Measurements from ENCODE around the gene EVC.

EVC gene

DNA sequence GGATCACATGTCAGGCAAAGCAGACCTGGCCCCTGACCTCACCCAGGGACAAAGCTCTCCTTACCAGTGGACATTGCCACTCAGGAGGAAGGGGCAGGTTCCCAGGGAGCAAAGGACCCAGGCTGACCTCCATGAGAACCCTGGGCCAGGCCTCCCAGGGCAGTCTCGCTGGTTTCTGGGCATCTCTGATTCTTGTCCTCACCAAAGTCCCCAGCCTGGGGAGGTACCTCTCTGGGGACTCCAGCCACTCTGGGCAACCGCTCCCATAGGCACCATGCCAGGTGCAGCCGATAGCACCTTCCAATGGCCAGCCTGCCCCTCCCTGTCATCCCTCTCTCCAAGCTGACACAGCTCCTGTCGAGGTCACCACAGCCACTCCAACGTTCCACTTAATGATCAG is 10.5 kb upstream of the EVC start:
- TF ChIP-seq, protein P1, sequence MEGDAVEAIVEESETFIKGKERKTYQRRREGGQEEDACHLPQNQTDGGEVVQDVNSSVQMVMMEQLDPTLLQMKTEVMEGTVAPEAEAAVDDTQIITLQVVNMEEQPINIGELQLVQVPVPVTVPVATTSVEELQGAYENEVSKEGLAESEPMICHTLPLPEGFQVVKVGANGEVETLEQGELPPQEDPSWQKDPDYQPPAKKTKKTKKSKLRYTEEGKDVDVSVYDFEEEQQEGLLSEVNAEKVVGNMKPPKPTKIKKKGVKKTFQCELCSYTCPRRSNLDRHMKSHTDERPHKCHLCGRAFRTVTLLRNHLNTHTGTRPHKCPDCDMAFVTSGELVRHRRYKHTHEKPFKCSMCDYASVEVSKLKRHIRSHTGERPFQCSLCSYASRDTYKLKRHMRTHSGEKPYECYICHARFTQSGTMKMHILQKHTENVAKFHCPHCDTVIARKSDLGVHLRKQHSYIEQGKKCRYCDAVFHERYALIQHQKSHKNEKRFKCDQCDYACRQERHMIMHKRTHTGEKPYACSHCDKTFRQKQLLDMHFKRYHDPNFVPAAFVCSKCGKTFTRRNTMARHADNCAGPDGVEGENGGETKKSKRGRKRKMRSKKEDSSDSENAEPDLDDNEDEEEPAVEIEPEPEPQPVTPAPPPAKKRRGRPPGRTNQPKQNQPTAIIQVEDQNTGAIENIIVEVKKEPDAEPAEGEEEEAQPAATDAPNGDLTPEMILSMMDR (IDR thresholded peaks at IDR 0.05; ENCODE audit: low read length, missing control alignments), result no peak
- no peak for DNase-seq (ENCODE audit: low read depth)
- H3K4me3 ChIP-seq (replicated peaks; ENCODE audit: low read depth, low read length), result no peak overlapping the region

- no peak for DNase-seq (ENCODE audit: low read depth)
- TF ChIP-seq, protein P1 (IDR thresholded peaks at IDR 0.05; ENCODE audit: low read length, missing control alignments), result no peak
- H3K4me3 ChIP-seq (replicated peaks; ENCODE audit: low read depth, low read length), result no peak overlapping the region
Measured at GRCh38 chr4:5701971-5702370, 9.0 kb upstream of the EVC start.

- no peak overlapping the region for H3K4me3 ChIP-seq (replicated peaks; ENCODE audit: low read depth, low read length)
- no peak for DNase-seq (ENCODE audit: low read depth)
- TF ChIP-seq, protein P1 (IDR thresholded peaks at IDR 0.05; ENCODE audit: low read length, missing control alignments), result no peak
Measured at GRCh38 chr4:5703831-5704230, 7.2 kb upstream of the EVC start.

DNA sequence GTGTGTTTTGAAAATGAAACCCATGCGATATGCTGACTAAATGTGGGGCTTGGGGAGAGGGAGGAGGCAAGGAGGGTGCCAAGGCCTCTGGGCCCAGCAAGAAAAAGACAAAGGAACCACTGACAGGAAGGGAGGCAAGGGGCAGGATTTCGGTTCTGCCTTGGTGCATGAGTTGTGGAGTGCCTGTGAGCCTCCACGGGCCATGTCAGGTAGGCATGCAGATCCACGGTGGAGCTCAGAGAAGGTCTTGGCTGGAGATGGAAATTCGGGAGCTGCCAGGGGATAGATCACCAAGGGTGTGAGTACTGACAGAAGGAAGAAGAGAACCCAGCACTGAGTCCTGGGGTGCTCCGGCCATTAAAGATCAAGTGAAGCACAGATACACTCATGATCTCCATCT is 6.7 kb upstream of the EVC start:
- H3K4me3 ChIP-seq (replicated peaks; ENCODE audit: low read depth, low read length), result no peak overlapping the region
- TF ChIP-seq, protein P1 (IDR thresholded peaks at IDR 0.05; ENCODE audit: low read length, missing control alignments), result no peak
- no peak for DNase-seq (ENCODE audit: low read depth)

DNA sequence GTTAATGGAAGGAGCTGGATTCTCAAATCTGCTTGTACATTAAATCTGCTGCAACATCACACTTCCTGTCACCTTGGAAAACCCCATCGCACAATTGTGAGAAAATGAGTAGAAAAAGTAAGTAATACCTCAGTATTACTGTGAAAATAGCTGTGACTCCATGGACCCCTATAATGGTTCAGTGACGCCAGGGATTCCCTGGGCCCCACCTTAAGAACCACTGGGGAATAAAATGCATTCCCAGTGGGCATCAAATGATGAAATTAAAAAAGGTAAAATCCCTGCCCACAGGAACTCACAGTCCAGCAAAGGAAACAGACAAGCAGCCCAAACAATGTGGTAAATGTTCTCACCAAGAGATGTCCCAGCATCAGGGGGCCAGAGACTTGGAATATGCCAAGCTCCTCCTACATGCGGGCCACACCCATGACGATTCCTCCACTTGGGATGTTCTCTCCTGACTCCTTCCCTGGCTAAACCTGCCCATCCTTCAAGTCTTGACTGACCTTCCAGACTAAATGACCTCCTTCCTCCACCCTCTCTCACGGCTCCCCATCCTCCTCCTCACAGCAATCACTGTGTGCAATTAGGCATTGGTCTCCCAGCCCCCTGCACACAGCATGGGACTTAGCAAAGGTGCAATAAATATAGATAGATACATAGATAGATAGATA is 5.2 kb upstream of the EVC start:
- DNase-seq (ENCODE audit: low read depth), result peak; percentile 64
- TF ChIP-seq, protein P1 (IDR thresholded peaks at IDR 0.05; ENCODE audit: low read length, missing control alignments), result no peak

DNA sequence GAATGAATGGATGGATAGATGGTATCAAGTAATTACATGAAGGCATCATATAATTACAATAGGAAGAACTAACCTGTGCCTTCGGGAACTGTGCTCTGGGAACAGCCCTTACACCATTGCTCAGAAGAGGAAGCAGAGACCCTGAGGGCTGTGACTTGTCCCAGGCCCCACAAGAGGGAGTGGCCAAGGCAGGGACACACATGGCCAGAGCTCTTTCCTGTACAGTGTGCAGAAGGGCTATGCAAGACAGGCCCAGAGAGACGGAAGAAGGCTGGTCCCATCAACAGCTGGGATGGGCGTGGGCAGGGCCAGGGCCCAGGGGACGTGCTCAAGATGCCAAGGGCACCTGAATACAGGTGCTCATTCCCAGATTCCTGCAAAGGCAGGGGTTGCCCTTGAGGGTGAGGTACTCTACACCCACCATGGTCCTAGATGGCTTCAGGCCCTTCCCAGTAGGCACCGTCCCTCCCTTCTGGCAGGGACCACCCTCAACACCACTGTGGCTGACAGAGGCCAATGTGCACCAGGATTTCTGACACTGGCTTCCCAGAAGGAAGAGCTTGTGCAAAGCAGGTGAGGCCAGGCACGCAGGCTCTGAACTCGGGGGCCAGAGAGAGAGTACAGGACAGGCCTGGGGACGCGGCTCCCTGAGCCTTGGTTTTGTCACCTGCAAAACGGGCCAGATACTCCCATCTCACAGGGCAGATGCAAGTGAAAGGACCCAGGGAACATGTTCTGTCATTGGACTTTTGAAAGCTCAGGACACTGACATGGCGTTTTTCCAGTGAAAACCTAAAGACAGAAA is 4.3 kb upstream of the EVC start:
- H3K4me3 ChIP-seq (replicated peaks; ENCODE audit: low read depth, low read length), result peak overlapping the region; percentile 2
- no peak for DNase-seq (ENCODE audit: low read depth)
- TF ChIP-seq, protein P1 (IDR thresholded peaks at IDR 0.05; ENCODE audit: low read length, missing control alignments), result no peak

More for the DNA sequence above, 5.2 kb upstream of the EVC start:
- H3K4me3 ChIP-seq (replicated peaks; ENCODE audit: low read depth, low read length), result no peak overlapping the region

Measured in fibroblast of pulmonary artery (primary cell).